Psoas muscle (tissue), 8 donors: ENCODE results near the gene FOXP1. TPM values are rescaled to one million over a fixed set of nuclear protein-coding genes. Genes with fewer than 3 reads are reported as not detected.

ENCODE experiments used
- ATAC-seq, 4 donors: fragments of 200-7000 bp; cut with Tn5 transposase; one replicate each; pipeline ENCODE4 v1.9.1; 2020; ENCODE audit warnings: moderate library complexity in 3 of 4, mild to moderate bottlenecking in 2 of 4
- DNase-seq, 2 donors: peaks; one replicate each; pipeline ENCODE4 v3.0.0-alpha.2; 2020
- H3K27ac ChIP-seq: fragments of 200-600 bp; one replicate; pipeline ENCODE4 v1.8.0; 2022
- H3K27me3 ChIP-seq, 3 donors: fragments of 200-600 bp in 1 of 3; one replicate each; pipeline versions ENCODE4 v1.6.1 to v1.8.0; 2013 to 2022; ENCODE audit warnings: low read length in 2 of 3, mild to moderate bottlenecking in 2 of 3, moderate library complexity in 1 of 3; ENCODE audit not compliant: insufficient read depth in 3 of 3
- H3K36me3 ChIP-seq, 2 donors: fragments of 200-600 bp in 1 of 2; one replicate each; pipeline versions ENCODE4 v1.6.1 to v1.8.0; 2013 to 2022; ENCODE audit warnings: low read depth in 1 of 2, mild to moderate bottlenecking in 1 of 2, moderate library complexity in 1 of 2; ENCODE audit not compliant: insufficient read depth in 1 of 2
- H3K4me1 ChIP-seq: fragments of 200-600 bp; one replicate; pipeline ENCODE4 v1.8.0; 2022
- H3K4me3 ChIP-seq: fragments of 200-600 bp; one replicate; pipeline ENCODE4 v1.8.0; 2022; ENCODE audit warnings: mild to moderate bottlenecking
- H3K9me3 ChIP-seq: fragments of 200-600 bp; one replicate; pipeline ENCODE4 v1.8.0; 2022
- WGBS, 3 donors: extraction: QIAGEN DNeasy Blood & Tissue Kit; methylation state at CpG; one replicate each; pipeline versions ENCODE4 v1.1.6 to v1.1.7; 2013; 5-methylcytosine and 5-hydroxymethylcytosine counted together
- intact Hi-C, 2 donors: fragments of 100-400 bp; cut with DNase I; formaldehyde crosslinking; loops; one replicate each; pipeline versions ENCODE4 v1.11.0 to v1.14.2; 2022
- polyA plus RNA-seq, 3 donors: library from polyadenylated mRNA; stranded (reverse); fragments of 200-250 nt; gene quantifications; one replicate each; pipeline ENCODE4 v1.2.3, GENCODE V29; 2013
- total RNA-seq, 4 donors: library from RNA; stranded (reverse); fragmentation: NEBNext Ultra II Directional in 2 of 4; extraction: Animal tissue kit (Norgen Biotek cat#: 25700) in 2 of 4; gene quantifications; one replicate each; pipeline versions ENCODE4 v1.2.1 to v1.2.4, GENCODE V29; 2021 to 2023
- TF ChIP-seq, protein P1 (sequence below): fragments of 200-600 bp; IDR thresholded peaks from one replicate; pipeline ENCODE4 v1.8.0; 2022; ENCODE audit warnings: antibody characterized with exemption
- donor health status: healthy with polysubstance abuse.
- donor health status: DM: no; HTN: no; CAD: no; lungs with moderate emphysema.
- donor health status: Bipolar disorder and iron deficiency.
- donor health status: healthy.
- donor health status: DM: yes; HTN: yes; CAD: no.
- donor health status: DM: no; HTN: no; CAD: no.
- donor health status: DM: no; HTN: no; CAD: no.
- donor health status: DM: yes; HTN: yes; CAD: no.

Gene FOXP1
- total and polyA plus RNA-seq, 7 donors, result 2.6 to 26.4 (median 15.4) TPM

GRCh38 chr3:71090207-71090606 lies 493.3 kb downstream of the FOXP1 start:
- no peak for DNase-seq
- ATAC-seq, result no peak
- intact Hi-C loops, result no loop called here
- TF ChIP-seq, protein P1, sequence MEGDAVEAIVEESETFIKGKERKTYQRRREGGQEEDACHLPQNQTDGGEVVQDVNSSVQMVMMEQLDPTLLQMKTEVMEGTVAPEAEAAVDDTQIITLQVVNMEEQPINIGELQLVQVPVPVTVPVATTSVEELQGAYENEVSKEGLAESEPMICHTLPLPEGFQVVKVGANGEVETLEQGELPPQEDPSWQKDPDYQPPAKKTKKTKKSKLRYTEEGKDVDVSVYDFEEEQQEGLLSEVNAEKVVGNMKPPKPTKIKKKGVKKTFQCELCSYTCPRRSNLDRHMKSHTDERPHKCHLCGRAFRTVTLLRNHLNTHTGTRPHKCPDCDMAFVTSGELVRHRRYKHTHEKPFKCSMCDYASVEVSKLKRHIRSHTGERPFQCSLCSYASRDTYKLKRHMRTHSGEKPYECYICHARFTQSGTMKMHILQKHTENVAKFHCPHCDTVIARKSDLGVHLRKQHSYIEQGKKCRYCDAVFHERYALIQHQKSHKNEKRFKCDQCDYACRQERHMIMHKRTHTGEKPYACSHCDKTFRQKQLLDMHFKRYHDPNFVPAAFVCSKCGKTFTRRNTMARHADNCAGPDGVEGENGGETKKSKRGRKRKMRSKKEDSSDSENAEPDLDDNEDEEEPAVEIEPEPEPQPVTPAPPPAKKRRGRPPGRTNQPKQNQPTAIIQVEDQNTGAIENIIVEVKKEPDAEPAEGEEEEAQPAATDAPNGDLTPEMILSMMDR, result no peak
- no peaks in the 10 kb centered on the region for H3K4me1 ChIP-seq
- no peaks in the 10 kb centered on the region for H3K9me3 ChIP-seq
- WGBS, 3 donors, result 72 to 82% (median 77%) methylated on average over 3 of the region's 3 CpGs
- no peak overlapping the region for H3K27ac ChIP-seq
- H3K4me3 ChIP-seq, result no peak overlapping the region
- H3K36me3 ChIP-seq, result no peaks in the 10 kb centered on the region
- H3K27me3 ChIP-seq, result no peaks in the 10 kb centered on the region

DNA sequence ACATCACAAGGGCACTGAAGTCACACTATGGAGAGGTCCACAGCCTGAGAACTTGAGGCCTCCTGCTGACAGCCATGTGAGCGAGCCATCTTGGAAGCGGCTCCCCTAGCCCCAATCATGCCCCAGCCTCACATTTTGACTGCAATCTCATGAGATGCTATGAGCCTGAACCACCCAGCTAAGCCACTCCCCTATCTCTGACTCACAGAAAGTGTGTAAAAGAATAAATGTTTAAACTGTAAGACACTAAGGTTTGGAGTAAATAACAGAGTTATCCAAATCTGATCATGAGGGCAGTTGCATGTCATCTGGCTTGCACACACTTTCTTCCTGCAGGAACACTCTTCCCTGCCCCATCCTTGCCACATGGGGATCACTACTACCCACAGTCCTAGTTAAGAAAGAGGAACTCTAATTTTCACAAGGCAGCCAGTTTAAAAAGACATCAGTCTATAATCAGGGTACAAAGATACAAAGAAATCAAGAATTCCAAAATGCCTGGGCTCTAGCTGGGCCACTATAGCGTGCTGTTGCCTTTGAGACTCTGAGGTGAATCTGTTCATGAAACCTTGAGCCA lies 494.2 kb downstream of the FOXP1 start:
- no peak overlapping the region for H3K4me3 ChIP-seq
- H3K27ac ChIP-seq, result no peak overlapping the region
- intact Hi-C loops, result no loop called here
- no peaks in the 10 kb centered on the region for H3K27me3 ChIP-seq
- ATAC-seq, result no peak
- H3K9me3 ChIP-seq, result no peaks in the 10 kb centered on the region
- WGBS, 3 donors, result 95 to 100% (median 98%) methylated on average over 3 of the region's 3 CpGs
- no peak for DNase-seq
- TF ChIP-seq, protein P1, result no peak
- no peaks in the 10 kb centered on the region for H3K4me1 ChIP-seq
- no peaks in the 10 kb centered on the region for H3K36me3 ChIP-seq

DNA sequence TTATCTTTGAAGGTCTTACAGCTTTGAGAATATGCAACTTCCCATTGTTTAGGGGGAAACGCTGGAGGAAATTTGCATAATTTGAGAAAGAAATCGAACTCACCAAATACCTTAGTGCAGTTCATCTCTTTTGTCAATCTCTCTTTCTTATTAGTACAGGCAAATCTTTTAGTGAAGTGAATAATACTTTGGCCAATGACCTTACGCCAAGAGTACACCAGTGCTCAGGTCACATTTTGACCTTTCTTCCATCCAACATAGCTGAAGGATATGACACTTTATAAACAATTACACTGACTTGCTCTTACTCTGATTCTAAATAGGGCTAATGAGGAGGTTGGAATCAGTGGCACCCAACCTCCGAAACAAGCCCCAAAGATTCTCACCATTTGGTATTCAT lies 494.8 kb downstream of the FOXP1 start:
- intact Hi-C loops, result no loop called here
- Histone ChIP-seq H3K4me3 (no peak overlapping the region), H3K36me3 (no peaks in the 10 kb centered on the region), H3K27ac (no peak overlapping the region), H3K4me1 (no peaks in the 10 kb centered on the region), H3K27me3 (no peaks in the 10 kb centered on the region), H3K9me3 (no peaks in the 10 kb centered on the region)
- DNase-seq (no peak), ATAC-seq (no peak)
- 96 to 97% (median 97%) methylated on average over 4 of the region's 4 CpGs for WGBS, 3 donors
- TF ChIP-seq, protein P1, result no peak

GRCh38 chr3:71088019-71088708 lies 495.4 kb downstream of the FOXP1 start:
- H3K4me3 ChIP-seq, result no peak overlapping the region
- WGBS, 3 donors, result 94 to 96% (median 95%) methylated on average over 8 of the region's 8 CpGs
- no peaks in the 10 kb centered on the region for H3K27me3 ChIP-seq
- no peak for DNase-seq
- TF ChIP-seq, protein P1, result no peak
- no peaks in the 10 kb centered on the region for H3K9me3 ChIP-seq
- no peaks in the 10 kb centered on the region for H3K36me3 ChIP-seq
- H3K27ac ChIP-seq, result no peak overlapping the region
- H3K4me1 ChIP-seq, result no peaks in the 10 kb centered on the region
- ATAC-seq, result no peak
- intact Hi-C loops, result no loop called here
